ENCODE results near the gene GNAZ. TPM values are rescaled to one million over a fixed set of nuclear protein-coding genes. Genes with fewer than 3 reads are reported as not detected.

Gene GNAZ
- total and polyA plus RNA-seq, 2 of the 8 experiments (the other 6 are each of a cell fraction or from before 2014, with no cell fraction given) = 6.6 to 9.6 TPM

DNA sequence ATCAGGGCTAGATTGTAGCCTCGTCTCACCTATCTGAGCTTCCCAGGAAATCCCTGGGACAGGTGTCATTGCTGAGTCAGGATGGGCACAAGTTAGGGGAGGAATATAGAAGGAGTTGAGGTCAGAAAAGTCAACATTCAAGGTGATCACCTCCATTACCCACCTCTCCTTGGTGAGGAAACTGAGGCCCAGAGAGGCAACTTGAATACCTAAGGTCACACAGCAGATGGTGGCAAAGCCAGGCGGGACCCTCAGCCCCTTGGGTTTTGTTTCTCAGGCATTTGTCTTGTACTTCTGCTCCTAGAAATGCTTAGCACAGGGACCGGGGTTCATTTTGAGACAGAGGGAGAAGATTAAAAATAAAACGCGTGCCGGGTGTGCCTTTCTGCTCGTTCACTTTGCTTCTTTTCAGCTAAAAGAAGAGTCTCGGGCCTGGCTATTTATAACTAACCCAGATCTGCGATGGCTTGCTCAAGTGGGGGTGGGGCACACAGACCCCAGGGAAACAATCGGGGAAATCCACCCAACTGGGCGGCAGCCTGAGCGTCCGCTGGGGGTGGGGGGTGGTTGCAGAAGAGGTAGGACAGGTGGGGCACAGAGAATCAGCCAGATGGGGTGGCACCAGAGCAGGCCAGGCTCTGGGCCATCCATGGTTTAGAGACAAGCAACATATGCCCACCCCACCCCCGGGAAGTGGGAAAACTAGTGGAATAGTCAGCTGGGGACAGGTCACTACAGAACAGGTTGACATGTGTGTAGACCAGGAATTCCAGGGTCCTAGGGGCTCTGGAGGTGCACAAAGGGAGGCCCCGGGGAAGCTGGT is 3.9 kb upstream of the GNAZ start:
- peaks cover 11% of the 10 kb centered on the region; the same call in 1 of the 2 replicates for H3K23me2 ChIP-seq (ENCODE audit: low read depth, low read length)
- no peak overlapping the region for H2BK15ac ChIP-seq (ENCODE audit: low read length)
- no peak overlapping the region for H2BK20ac ChIP-seq (ENCODE audit: low read length)
- no peak overlapping the region for H3K4me3 ChIP-seq (ENCODE audit: extremely low read depth in 1 of 4, insufficient read depth in 2 of 4, low read depth in 3 of 4, low read length in 4 of 4)
- no peaks in the 10 kb centered on the region for H3K9me3 ChIP-seq (ENCODE audit: insufficient read depth in 2 of 2, low read depth in 1 of 2, low read length in 1 of 2)
- H3K4me2 ChIP-seq (ENCODE audit: insufficient read depth in 1 of 2, low read depth in 2 of 2, low read length in 2 of 2) = no peak overlapping the region
- no peak overlapping the region for H3K9ac ChIP-seq (replicated peaks in 1 of 4; ENCODE audit: extremely low read depth in 1 of 4, low read depth in 3 of 4, low read length in 3 of 4)
- peaks cover 6 to 27% (median 25%) of the 10 kb centered on the region in 4 experiments for H3K27me3 ChIP-seq (replicated peaks in 1 of 4; ENCODE audit: control insufficient read depth in 3 of 4, extremely low read depth in 1 of 4, insufficient read depth in 3 of 4, low read length in 3 of 4)
- no peaks in the 10 kb centered on the region for H3K36me3 ChIP-seq (ENCODE audit: control insufficient read depth in 2 of 4, insufficient read depth in 4 of 4, low read length in 3 of 4)
- H3K14ac ChIP-seq (ENCODE audit: insufficient read length) = no peak overlapping the region
- H3K79me2 ChIP-seq (ENCODE audit: control insufficient read depth in 1 of 2, insufficient read depth in 2 of 2, low read length in 2 of 2) = no peaks in the 10 kb centered on the region
- peaks cover 0 to 8% (median 1%) of the 10 kb centered on the region in 4 experiments; a peak in 3 of 7 replicates for H3K4me1 ChIP-seq (replicated peaks in 1 of 4; ENCODE audit: control insufficient read depth in 3 of 4, insufficient read depth in 4 of 4, low read length in 3 of 4)
- no peak overlapping the region for H3K23ac ChIP-seq (ENCODE audit: insufficient read length)
- H2AFZ ChIP-seq (ENCODE audit: low read length) = no peak overlapping the region
- no peak overlapping the region for H2BK12ac ChIP-seq (ENCODE audit: low read depth, low read length)
- peaks cover 0 to 3% of the 10 kb centered on the region in 2 experiments for H4K20me1 ChIP-seq (replicated peaks in 1 of 2; ENCODE audit: control insufficient read depth in 1 of 2, insufficient read depth in 2 of 2, low read length in 2 of 2)
- H4K91ac ChIP-seq (replicated peaks; ENCODE audit: insufficient read length, low read length) = no peak overlapping the region
- no peak overlapping the region for H3K56ac ChIP-seq (replicated peaks; ENCODE audit: insufficient read length, low read depth, low read length)
- H3K18ac ChIP-seq (ENCODE audit: extremely low read depth, low read length) = no peak overlapping the region
- H2AK5ac ChIP-seq (ENCODE audit: low read depth, low read length) = no peak overlapping the region
- FAIRE-seq (no peak), DNase-seq (ENCODE audit: low read depth in 1 of 2, low spot score in 2 of 2) (no peak)
- H3K4ac ChIP-seq (replicated peaks; ENCODE audit: insufficient read length, low read depth, low read length) = no peak overlapping the region
- H2BK120ac ChIP-seq (replicated peaks; ENCODE audit: low read depth, low read length) = no peak overlapping the region
- ChIA-PET POLR2A (ENCODE audit: partially characterized antibody) (no interaction called here), CTCF (ENCODE audit: partially characterized antibody) (interaction anchor here (0.6 to 1.6 kb wide), 4 partner anchors 22 to 1083 kb away, joined by 3 to 4 read pairs (median 4); no protein-coding TSS in a partner anchor)
- H4K8ac ChIP-seq (ENCODE audit: extremely low read depth, insufficient read depth, low read length) = no peak overlapping the region
- no peak overlapping the region for H3K27ac ChIP-seq (ENCODE audit: low read depth, low read length)
- no peak overlapping the region for H4K5ac ChIP-seq (ENCODE audit: insufficient read length, low read depth, low read length)
- 89% methylated on average over 15 of the region's 15 CpGs; no CpG with 5 or more reads in 1 of the 2 experiments for WGBS, 2 experiments (ENCODE audit: extremely low coverage in 1 of 2, insufficient coverage in 1 of 2, insufficient read length in 1 of 2, insufficient replicate concordance in 2 of 2, low coverage in 1 of 2, low lambda C conversion rate in 2 of 2, missing lambda C conversion rate in 1 of 2)
- H3K79me1 ChIP-seq (ENCODE audit: low read depth, low read length) = no peaks in the 10 kb centered on the region
- no peak overlapping the region for H2BK5ac ChIP-seq (ENCODE audit: low read depth, low read length)
- TF ChIP-seq NRF1 (IDR thresholded peaks at IDR 0.05; ENCODE audit: low read depth, low read length) = no peak
- no peak for TF ChIP-seq GTF2F1 (IDR thresholded peaks at IDR 0.05; ENCODE audit: borderline replicate concordance, low read depth, low read length)
- TF ChIP-seq, protein P1, sequence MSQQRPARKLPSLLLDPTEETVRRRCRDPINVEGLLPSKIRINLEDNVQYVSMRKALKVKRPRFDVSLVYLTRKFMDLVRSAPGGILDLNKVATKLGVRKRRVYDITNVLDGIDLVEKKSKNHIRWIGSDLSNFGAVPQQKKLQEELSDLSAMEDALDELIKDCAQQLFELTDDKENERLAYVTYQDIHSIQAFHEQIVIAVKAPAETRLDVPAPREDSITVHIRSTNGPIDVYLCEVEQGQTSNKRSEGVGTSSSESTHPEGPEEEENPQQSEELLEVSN (IDR thresholded peaks at IDR 0.05) = no peak
- TF ChIP-seq SAP30 (IDR thresholded peaks at IDR 0.05; ENCODE audit: insufficient read depth, insufficient replicate concordance, low read length) = no peak
- TF ChIP-seq FOSL1 (IDR thresholded peaks at IDR 0.05; ENCODE audit: insufficient read depth, low read depth, low read length) = no peak
- TF ChIP-seq TAF7 (optimal IDR thresholded peaks at IDR 0.05; ENCODE audit: borderline replicate concordance, low read depth, low read length) = no peak
- TF ChIP-seq BRCA1 (IDR thresholded peaks at IDR 0.05; ENCODE audit: low read depth, low read length) = no peak
- TF ChIP-seq JUN (IDR thresholded peaks at IDR 0.05; ENCODE audit: low read depth, low read length) = no peak
- TF ChIP-seq CEBPB (IDR thresholded peaks at IDR 0.05; ENCODE audit: low read depth, low read length) = no peak
- no peak for TF ChIP-seq SP2 (IDR thresholded peaks at IDR 0.05; ENCODE audit: low read length)
- no peak for TF ChIP-seq BACH1 (IDR thresholded peaks at IDR 0.05; ENCODE audit: low read length)
- no peak for TF ChIP-seq JUND (IDR thresholded peaks at IDR 0.05; ENCODE audit: low read length)
